HUES48 (cell line): ENCODE measurements around the gene DCAF17.
A peak's percentile ranks its signal among the peaks of the same experiment; 100 is the strongest.
"Not testable (repeated sequence)": the region's sequence is repeated elsewhere in the genome, so short reads cannot be mapped to it uniquely, and the experiment has no call there.

ENCODE experiments used
- H3K27ac ChIP-seq: one replicate; pipeline ENCODE4 v1.7.0; 2013; ENCODE audit warnings: low read depth, low read length, inconsistent platforms
- H3K27me3 ChIP-seq: 2 replicates; pipeline ENCODE4 v1.6.1; 2013; ENCODE audit warnings: mild to moderate bottlenecking, low read length; ENCODE audit not compliant: control insufficient read depth, insufficient read depth
- H3K36me3 ChIP-seq: 2 replicates; pipeline ENCODE4 v1.6.1; 2013; ENCODE audit warnings: low read length; ENCODE audit not compliant: control insufficient read depth, insufficient read depth
- H3K4me1 ChIP-seq: 2 replicates; pipeline ENCODE4 v1.6.1; 2013; ENCODE audit warnings: mild to moderate bottlenecking, low read length; ENCODE audit not compliant: control insufficient read depth, insufficient read depth
- H3K4me3 ChIP-seq: 2 replicates; pipeline ENCODE4 v1.5.1; 2013; ENCODE audit warnings: mild to moderate bottlenecking, low read depth, low read length
- H3K9ac ChIP-seq: 2 replicates; pipeline ENCODE4 v1.6.1; 2013; ENCODE audit warnings: mild to moderate bottlenecking, low read depth, low read length, moderate library complexity
- H3K9me3 ChIP-seq: 2 replicates; pipeline ENCODE4 v1.6.1; 2013; ENCODE audit warnings: low read length; ENCODE audit not compliant: control insufficient read depth, insufficient read depth

Gene DCAF17

DNA sequence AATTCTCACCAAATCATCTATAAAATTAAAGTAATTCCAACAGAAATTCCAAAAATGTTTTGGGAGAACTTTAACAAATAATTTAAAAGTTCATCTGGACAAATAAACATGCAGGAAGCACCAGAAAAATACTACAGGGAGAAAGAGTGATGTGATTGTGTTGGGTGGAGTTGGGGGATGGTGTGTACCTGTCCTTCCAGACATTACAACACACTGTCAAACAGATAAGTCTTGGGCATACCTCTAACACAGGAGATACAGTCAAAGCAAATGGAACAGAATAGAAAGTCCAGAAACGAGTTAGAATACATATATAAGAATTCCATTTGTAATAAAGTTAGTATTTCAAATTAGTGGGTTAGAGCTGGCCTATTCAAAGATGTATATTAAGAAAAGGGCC lies 22.8 kb upstream of the DCAF17 start:
- Histone ChIP-seq H3K27ac (peak overlapping the region; percentile 1), H3K36me3 (no peaks in the 10 kb centered on the region), H3K9me3 (no peaks in the 10 kb centered on the region), H3K4me3 (no peak overlapping the region), H3K27me3 (no peaks in the 10 kb centered on the region), H3K9ac (no peak overlapping the region), H3K4me1 (peaks cover 42% of the 10 kb centered on the region)

DNA sequence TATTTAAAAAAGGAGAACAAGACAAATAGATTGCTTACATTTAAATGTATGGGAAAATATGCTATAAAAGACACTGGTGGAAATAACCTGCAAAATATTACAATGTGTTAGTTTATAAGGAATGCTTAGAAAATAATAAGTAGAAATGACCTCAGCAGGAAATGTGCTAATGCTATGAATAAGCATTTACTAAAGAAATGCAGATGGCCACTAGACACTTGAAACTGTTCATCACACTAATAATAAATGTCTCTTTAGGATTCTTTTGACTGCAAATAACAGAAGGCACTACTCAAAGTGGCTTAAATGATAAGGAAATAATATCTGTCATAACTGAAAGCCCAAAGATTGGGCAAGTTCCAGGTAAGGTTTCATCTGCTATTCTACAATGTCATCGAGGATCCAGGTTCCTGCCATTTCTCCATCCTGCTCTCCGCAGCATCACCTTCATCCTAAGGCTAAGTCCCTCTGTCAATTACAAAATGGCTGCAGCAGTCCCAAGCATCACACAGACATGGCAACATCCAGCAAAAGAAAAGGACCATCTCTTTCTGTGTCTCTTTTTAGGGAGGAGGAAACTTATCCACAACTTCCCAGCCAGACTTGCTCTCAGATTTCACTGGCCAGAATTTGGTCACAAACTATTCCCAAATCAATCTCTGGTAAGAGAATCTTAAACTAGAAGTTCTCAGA lies 22.1 kb upstream of the DCAF17 start:
- H3K27ac ChIP-seq: no peak overlapping the region
- no peak overlapping the region for H3K4me3 ChIP-seq
- H3K27me3 ChIP-seq: no peaks in the 10 kb centered on the region

DNA sequence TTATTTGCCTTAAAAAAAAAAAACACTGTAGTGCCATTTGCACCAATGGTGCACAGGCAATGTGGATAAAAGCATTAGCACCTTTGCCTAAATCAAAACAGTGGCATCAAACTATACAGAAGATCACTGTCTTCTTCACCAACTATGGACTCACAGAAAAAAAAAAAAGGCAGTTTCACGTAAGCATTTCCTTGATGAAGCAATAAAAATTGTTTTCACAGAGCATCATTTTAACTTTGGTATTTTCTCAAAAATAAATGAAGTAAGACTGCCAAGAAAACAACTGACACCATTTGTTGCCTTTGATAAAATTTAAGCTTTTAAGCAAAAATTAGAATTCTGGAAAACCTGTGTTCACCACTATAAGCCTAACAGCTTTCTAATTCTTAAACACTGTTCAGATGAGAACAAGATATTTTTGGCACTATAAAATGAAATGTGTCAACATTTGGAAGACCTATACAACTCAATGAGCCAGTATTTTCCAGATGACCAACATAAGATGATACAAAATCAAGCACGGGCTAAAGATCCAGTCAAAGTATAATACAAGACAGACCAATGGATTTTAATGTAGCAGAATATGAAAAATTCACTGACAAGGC lies 21.4 kb upstream of the DCAF17 start:
- H3K27me3 ChIP-seq: no peaks in the 10 kb centered on the region
- no peaks in the 10 kb centered on the region for H3K36me3 ChIP-seq
- no peak overlapping the region for H3K4me3 ChIP-seq
- H3K4me1 ChIP-seq: peaks cover 43% of the 10 kb centered on the region
- no peak overlapping the region for H3K27ac ChIP-seq
- no peaks in the 10 kb centered on the region for H3K9me3 ChIP-seq
- no peak overlapping the region for H3K9ac ChIP-seq

More for the DNA sequence above, 22.1 kb upstream of the DCAF17 start:
- Histone ChIP-seq H3K9me3 (no peaks in the 10 kb centered on the region), H3K9ac (no peak overlapping the region), H3K36me3 (no peaks in the 10 kb centered on the region), H3K4me1 (peaks cover 43% of the 10 kb centered on the region)

DNA sequence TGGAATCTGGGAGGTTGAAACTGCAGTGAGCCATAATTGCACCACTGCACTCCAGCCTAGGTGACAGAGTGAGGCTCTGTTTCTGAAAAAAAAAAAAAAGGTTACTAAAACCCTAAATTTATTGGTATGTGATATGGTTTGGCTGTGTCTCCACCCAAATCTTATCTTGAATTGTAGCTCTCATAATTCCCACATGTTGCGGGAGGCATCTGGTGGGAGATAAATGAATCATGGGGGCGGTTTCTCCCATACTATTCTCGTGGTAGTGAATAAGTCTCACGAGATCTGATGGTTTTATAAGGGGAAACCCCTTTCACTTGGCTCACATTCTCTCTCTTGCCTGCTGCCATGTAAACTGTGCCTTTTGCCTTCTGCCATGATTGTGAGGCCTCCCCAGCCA lies 19.4 kb upstream of the DCAF17 start:
- not testable (repeated sequence) for H3K4me3 ChIP-seq, H3K9me3 ChIP-seq, H3K36me3 ChIP-seq, H3K27ac ChIP-seq, H3K27me3 ChIP-seq, H3K9ac ChIP-seq
- H3K4me1 ChIP-seq: peaks cover 32% of the 10 kb centered on the region

DNA sequence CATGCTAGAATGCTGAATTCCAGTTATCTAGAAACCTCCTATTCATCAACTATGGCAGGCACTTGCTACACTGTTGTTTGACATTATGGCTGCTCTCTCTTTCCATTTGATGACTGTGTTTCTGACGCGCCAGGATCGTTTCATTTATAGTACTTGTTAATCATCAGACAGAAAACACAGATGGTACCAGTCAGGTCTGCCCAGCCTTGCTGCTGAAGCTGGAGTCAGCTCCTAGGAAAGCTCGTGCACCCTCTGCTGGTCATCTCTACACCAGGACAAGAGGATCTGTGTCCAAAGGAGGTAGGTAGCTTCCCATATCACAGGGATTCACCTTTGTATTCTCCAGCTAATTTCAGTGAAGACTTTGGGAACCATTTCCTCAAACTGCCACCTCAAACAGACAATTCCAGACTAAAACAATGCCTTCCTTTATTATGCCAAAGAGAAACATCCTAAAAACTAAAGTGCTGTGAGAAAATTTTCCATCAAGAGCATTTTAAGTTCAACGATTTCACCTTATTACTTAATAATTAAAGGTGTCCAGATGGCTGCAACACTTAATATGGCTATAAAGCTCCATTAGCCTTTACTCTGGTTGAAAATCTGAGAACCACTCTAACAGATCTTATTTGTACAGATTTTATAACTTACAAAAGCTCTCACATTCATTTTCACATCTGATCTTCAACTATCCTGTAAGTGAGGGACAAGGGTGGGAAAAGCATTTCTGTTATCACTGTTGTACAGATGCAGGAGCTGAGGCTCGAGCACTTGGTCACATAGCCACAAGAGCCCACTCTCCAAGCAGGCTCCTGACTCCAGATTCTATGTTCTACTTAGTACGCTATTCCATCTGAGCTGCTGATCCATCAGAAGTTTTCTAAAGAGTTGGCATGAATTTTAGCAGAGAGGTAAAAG lies 17.8 kb upstream of the DCAF17 start:
- no peaks in the 10 kb centered on the region for H3K9me3 ChIP-seq
- no peak overlapping the region for H3K27ac ChIP-seq
- H3K9ac ChIP-seq: no peak overlapping the region

DNA sequence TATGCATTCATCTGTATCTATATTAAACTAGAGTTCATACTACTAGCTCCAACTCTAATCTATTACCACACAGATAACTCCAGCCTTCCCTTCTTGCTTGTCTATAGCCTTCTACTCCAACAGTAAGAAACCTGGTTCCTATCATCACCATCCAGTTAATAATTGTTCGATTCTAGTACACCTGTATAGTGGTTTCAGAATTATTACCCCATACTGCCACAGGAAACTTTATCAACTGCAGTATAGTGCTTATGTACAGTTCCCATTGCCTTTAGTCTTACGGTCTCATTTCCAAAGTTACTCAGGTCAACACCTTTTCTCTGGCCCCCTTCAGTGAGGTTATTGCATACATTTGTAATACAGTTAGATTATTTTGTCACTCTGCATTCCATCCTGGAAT lies 14.7 kb upstream of the DCAF17 start:
- Histone ChIP-seq H3K9me3 (peaks cover 15% of the 10 kb centered on the region), H3K4me1 (peaks cover 6% of the 10 kb centered on the region; the same call in 1 of the 2 replicates), H3K27me3 (no peaks in the 10 kb centered on the region), H3K27ac (no peak overlapping the region), H3K9ac (no peak overlapping the region), H3K4me3 (no peak overlapping the region), H3K36me3 (no peaks in the 10 kb centered on the region)

More for the DNA sequence above, 17.8 kb upstream of the DCAF17 start:
- Histone ChIP-seq H3K4me1 (peaks cover 17% of the 10 kb centered on the region), H3K36me3 (no peaks in the 10 kb centered on the region), H3K27me3 (no peaks in the 10 kb centered on the region), H3K4me3 (no peak overlapping the region)

DNA sequence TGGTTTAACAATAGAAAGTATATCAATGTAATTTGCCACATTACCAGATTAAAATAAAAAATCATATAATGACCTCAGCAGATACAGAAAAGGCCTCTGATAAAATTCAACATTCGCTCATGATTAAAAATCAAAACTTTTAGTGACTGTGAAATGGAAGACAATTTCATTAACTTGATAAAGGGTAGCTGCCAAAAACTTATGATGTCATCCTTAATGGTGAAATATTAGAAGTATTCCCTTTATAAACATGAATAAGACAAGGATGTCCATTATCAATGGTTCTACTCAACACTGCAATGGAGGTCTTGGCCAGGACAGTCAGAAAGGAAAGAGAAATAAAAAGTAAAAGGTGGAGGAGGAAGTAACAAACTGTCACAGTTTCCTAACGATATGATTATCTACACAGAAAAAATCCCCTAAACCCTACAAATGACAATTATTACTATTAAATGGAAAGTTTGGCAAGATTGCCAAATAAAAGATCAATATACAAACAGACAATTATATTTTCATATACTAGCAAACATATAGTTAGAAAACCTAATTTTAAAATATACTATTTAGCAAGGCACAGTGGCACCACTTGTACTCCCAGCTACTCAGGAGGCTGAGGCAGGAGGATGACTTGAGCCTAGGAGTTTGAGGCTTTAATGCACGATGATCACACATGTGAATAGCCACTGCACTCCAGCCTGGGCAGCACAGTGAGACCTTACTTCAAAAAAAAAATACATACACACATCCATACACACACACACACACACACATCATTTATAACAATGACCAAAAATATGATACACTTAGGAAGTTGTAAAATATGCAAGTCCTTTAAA lies 13.1 kb upstream of the DCAF17 start:
- no peak overlapping the region for H3K27ac ChIP-seq
- no peak overlapping the region for H3K4me3 ChIP-seq
- peaks cover 3% of the 10 kb centered on the region; the same call in 1 of the 2 replicates for H3K4me1 ChIP-seq
- H3K9ac ChIP-seq: no peak overlapping the region
- H3K9me3 ChIP-seq: peaks cover 26% of the 10 kb centered on the region
- no peaks in the 10 kb centered on the region for H3K27me3 ChIP-seq
- H3K36me3 ChIP-seq: peaks cover 8% of the 10 kb centered on the region; the same call in 1 of the 2 replicates

DNA sequence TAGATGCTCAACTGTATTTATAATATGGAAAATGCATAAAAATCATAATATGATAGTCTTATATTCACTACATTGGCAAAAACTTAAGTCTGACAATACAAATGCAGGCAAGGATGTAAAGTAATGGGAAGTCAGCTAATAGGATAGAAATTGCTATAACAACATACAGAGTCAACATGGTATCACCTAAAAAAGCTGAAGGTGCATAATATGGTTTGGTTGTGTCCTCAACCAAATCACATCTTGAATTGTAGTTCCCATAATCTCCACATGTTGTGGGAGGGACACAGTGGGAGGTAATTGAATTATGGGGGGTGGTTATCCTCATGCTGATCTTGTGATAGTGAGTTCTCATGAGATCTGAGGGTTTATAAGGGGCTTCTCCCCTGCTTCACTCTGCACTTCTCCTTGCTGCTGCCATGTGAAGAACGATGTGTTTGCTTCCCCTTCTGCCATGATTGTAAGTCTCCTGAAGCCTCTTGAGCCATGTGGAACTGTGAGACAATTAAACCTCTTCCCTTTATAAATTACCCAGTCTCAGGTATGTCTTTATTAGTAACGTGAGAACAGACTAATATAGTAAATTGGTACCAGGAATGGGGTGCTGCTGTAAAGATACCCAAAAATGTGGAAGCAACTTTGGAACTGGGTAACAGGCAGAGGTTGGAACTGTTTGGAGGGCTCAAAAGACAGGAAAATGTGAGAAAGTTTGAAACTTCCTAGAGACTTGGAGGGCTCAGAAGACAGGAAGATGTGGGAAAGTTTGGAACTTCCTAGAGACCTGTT lies 11.1 kb upstream of the DCAF17 start:
- H3K4me1 ChIP-seq, H3K4me3 ChIP-seq, H3K27me3 ChIP-seq, H3K27ac ChIP-seq, H3K36me3 ChIP-seq, H3K9ac ChIP-seq: not testable (repeated sequence)
- H3K9me3 ChIP-seq: peaks cover 26% of the 10 kb centered on the region

DNA sequence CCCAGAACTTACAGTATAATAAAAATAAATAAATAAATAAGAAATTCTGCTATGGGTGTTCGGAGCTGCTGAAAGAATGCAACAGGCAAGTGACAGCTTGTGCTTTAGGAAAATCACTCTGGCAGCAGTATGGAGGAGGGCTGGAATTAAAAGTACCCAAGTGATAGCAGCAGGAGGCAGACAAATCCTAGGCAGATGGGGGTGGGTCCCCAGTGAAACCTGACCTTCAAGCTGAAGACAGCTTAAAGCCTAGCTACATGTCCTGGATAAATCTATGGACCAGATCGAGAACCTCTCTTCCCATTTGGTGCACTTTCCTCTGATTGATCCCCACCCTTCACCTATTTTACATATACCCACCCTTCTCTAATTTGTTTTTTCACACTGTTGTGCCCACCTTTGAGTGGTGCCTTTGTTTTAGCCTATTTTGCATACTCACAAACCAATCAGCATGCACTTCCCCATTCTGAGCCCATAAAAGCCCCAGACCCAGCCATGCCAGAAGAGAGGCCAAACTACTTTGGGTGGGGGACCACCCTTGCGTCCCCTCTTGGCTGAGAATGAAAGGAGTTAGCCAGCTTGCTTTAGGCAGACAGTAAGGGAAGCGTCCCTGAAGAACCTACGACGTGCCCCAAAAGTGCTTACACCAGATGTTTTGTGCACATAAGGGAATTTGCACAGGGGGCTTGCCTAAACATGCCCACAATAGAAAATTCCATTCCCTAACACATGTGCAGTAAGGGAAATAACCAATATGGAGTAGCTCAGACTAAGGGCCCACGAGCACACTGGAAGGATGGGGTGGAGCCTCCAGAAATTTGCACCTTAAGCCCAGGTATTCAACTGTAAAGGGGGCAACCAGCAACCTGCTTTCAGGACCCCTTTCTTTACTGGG lies 3.3 kb upstream of the DCAF17 start:
- Histone ChIP-seq H3K4me1 (peaks cover 24% of the 10 kb centered on the region), H3K27me3 (no peaks in the 10 kb centered on the region), H3K36me3 (peaks cover 10% of the 10 kb centered on the region), H3K27ac (peak overlapping the region; percentile 6), H3K9ac (no peak overlapping the region), H3K9me3 (no peaks in the 10 kb centered on the region), H3K4me3 (no peak overlapping the region)
